GM12873 (cell line): ENCODE data around the gene PPCDC.

Source experiments
- CTCF ChIP-seq: IDR thresholded peaks from 2 replicates; pipeline ENCODE4 v1.5.1; 2012; ENCODE audit warnings: low read depth, mild to moderate bottlenecking, moderate library complexity, low read length, control low read depth; ENCODE audit not compliant: insufficient read depth; ENCODE audit errors: missing control alignments

PPCDC gene

GRCh38 chr15:75061272-75061671 lies 37.9 kb downstream of the PPCDC start:
- TF ChIP-seq CTCF, result no peak

- TF ChIP-seq CTCF, result no peak
Measured at GRCh38 chr15:75062706-75063105, 39.3 kb downstream of the PPCDC start.

DNA sequence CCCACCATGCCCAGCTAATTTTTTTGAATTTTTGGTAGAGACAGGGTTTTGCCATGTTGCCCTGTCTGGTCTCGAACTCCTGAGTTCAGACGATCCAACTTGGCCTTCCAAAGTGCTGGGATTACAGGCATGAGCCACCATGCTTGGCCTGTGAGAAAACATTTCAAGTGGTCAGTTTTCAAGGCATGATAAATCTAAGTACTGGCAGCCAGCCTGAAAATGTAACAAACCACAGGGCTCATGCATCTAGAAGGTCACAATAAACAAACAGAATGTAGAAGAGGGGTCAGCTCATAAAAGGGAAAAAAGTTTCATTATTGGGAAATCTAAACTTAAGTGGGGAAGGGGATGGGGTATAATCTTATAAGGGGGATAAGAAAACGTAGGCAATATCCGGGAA lies 39.9 kb downstream of the PPCDC start:
- TF ChIP-seq CTCF, result no peak

GRCh38 chr15:75063889-75064288 lies 40.5 kb downstream of the PPCDC start:
- no peak for TF ChIP-seq CTCF

GRCh38 chr15:75064846-75065245 lies 41.5 kb downstream of the PPCDC start:
- no peak for TF ChIP-seq CTCF

- no peak for TF ChIP-seq CTCF
Measured at GRCh38 chr15:75065467-75065850, 42.1 kb downstream of the PPCDC start.

- TF ChIP-seq CTCF, result no peak
Measured at GRCh38 chr15:75065851-75066509, 42.6 kb downstream of the PPCDC start.
